GM23338 (cell line): ENCODE measurements around the gene SMCO2.

Experiments used
- TF ChIP-seq, protein P1 (sequence below), 2 experiments: fragments of 200-600 bp in 1 of 2; sonication (generic) in 1 of 2; conservative IDR thresholded peaks; 2 replicates each; pipeline versions ENCODE4 v1.5.1 to v1.6.1; 2016 to 2017; ENCODE audit warnings: antibody characterized with exemption in 2 of 2, low read depth in 2 of 2, mild to moderate bottlenecking in 2 of 2, moderate library complexity in 1 of 2
- TF ChIP-seq, protein P2 (sequence below): IDR thresholded peaks from one replicate; pipeline ENCODE4 v1.6.1; 2018; ENCODE audit warnings: antibody characterized with exemption; ENCODE audit not compliant: unreplicated experiment

DNA sequence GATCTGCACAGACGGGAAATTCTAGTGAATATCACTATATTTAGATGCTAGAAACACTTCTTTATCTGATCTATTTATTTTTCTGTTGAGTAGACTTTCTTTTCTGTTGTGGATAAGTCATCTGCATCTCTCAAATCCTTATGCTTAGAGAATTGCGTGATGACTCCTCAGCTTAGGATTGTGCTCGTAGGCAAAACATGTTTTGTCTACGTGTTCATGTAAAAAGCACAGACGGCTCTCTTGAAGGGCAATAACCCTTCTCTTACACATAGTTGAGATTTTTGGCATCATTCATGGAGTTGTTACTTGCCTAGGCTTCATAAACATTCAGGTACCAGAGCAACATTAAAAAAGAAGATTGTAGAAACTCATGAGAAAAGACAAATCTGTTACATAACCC lies 96.1 kb downstream of the SMCO2 start:
- TF ChIP-seq, protein P1, sequence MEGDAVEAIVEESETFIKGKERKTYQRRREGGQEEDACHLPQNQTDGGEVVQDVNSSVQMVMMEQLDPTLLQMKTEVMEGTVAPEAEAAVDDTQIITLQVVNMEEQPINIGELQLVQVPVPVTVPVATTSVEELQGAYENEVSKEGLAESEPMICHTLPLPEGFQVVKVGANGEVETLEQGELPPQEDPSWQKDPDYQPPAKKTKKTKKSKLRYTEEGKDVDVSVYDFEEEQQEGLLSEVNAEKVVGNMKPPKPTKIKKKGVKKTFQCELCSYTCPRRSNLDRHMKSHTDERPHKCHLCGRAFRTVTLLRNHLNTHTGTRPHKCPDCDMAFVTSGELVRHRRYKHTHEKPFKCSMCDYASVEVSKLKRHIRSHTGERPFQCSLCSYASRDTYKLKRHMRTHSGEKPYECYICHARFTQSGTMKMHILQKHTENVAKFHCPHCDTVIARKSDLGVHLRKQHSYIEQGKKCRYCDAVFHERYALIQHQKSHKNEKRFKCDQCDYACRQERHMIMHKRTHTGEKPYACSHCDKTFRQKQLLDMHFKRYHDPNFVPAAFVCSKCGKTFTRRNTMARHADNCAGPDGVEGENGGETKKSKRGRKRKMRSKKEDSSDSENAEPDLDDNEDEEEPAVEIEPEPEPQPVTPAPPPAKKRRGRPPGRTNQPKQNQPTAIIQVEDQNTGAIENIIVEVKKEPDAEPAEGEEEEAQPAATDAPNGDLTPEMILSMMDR (conservative IDR thresholded peaks at IDR 0.05; ENCODE audit: low read depth in 2 of 2): no peak
- TF ChIP-seq, protein P2, sequence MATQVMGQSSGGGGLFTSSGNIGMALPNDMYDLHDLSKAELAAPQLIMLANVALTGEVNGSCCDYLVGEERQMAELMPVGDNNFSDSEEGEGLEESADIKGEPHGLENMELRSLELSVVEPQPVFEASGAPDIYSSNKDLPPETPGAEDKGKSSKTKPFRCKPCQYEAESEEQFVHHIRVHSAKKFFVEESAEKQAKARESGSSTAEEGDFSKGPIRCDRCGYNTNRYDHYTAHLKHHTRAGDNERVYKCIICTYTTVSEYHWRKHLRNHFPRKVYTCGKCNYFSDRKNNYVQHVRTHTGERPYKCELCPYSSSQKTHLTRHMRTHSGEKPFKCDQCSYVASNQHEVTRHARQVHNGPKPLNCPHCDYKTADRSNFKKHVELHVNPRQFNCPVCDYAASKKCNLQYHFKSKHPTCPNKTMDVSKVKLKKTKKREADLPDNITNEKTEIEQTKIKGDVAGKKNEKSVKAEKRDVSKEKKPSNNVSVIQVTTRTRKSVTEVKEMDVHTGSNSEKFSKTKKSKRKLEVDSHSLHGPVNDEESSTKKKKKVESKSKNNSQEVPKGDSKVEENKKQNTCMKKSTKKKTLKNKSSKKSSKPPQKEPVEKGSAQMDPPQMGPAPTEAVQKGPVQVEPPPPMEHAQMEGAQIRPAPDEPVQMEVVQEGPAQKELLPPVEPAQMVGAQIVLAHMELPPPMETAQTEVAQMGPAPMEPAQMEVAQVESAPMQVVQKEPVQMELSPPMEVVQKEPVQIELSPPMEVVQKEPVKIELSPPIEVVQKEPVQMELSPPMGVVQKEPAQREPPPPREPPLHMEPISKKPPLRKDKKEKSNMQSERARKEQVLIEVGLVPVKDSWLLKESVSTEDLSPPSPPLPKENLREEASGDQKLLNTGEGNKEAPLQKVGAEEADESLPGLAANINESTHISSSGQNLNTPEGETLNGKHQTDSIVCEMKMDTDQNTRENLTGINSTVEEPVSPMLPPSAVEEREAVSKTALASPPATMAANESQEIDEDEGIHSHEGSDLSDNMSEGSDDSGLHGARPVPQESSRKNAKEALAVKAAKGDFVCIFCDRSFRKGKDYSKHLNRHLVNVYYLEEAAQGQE: no peak
